ENCODE measurements around the gene SLC13A2.

DNA sequence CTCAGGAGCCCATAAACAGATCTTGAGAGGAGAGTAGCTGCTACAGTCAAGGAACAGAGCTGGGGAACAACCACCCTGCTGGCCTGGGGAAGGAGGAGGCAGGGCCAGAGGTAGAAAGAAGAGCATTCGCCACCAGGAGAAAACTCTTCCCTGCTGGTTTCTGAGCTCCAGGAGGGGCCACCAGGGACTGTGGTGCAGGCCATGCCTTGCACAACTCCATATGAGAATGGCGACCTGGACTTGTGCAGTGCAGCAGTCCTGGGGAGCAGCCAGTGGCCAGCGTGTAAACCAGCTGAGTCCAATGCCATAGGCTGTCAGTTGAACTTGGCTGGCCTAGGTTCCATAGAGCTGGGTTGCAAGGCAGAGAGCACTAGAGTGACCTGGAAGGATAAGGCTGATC, 11.6 kb downstream of the SLC13A2 start:
- TF ChIP-seq, protein P1, sequence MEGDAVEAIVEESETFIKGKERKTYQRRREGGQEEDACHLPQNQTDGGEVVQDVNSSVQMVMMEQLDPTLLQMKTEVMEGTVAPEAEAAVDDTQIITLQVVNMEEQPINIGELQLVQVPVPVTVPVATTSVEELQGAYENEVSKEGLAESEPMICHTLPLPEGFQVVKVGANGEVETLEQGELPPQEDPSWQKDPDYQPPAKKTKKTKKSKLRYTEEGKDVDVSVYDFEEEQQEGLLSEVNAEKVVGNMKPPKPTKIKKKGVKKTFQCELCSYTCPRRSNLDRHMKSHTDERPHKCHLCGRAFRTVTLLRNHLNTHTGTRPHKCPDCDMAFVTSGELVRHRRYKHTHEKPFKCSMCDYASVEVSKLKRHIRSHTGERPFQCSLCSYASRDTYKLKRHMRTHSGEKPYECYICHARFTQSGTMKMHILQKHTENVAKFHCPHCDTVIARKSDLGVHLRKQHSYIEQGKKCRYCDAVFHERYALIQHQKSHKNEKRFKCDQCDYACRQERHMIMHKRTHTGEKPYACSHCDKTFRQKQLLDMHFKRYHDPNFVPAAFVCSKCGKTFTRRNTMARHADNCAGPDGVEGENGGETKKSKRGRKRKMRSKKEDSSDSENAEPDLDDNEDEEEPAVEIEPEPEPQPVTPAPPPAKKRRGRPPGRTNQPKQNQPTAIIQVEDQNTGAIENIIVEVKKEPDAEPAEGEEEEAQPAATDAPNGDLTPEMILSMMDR (IDR thresholded peaks at IDR 0.05), result no peak
- TF ChIP-seq POLR2AphosphoS5 (IDR thresholded peaks at IDR 0.05; ENCODE audit: insufficient read depth in 1 of 2, low read depth in 1 of 2), result no peak
